ENCODE data around the gene HSD11B2. TPM values are rescaled to one million over a fixed set of nuclear protein-coding genes. Genes with fewer than 3 reads are reported as not detected.

The HSD11B2 gene
- total and polyA plus RNA-seq, 10 of the 15 experiments (the other 5 are each of a cell fraction or from before 2014, with no cell fraction given): 0.09 to 0.34 (median 0.21) TPM; not detected in 2

DNA sequence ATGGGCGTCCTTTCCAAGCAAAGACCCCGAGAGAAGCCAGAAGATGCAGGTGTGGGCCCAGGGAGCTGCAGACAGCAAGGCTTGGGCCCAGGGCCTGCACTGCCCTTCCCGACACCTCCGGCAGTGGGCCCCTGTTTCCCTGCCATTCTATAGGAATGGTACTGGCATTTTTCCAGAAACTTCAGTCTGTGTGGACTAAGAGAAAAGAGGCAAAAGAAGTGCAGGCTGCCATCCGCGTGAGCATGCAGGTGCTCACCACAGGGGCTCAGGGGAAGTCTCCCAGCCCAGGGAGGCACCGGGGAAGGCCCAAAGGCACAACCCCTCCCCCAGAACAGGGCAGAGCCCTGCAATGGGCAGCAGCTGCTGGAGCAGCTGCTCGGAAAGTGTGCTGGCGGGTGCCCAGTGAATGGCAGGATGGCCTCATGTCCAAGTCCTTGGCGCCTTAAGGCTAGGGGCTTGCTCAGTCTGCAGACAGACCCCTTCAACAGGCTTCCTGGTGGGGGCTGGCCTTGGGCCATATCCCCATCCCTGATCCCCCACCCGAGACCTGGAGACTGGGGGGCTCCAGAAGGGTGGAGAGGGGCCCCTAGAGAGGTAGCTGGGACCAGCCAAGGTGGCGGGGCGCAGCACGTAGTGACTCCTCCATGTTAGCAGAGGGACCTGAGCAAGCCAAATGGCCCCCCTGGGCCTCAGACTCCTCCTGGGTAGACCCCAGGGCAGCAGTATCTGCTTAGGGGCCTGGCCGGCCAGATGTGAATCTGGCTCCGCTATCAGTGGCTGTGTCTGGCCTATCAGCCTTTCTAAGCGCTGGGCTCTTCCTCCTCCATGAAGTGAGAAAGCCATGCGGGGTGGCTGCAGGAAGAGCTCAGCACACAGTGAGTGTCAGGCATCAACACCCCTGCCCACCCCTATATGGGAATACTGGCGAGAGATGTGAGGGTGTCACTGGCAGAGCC lies 30.9 kb upstream of the HSD11B2 start (continued):
- TF ChIP-seq SPI1 (IDR thresholded peaks at IDR 0.05; ENCODE audit: borderline replicate concordance, insufficient read depth, low read depth, low read length): no peak
- no peak for TF ChIP-seq IRF4 (IDR thresholded peaks at IDR 0.05; ENCODE audit: low read depth, low read length)

DNA sequence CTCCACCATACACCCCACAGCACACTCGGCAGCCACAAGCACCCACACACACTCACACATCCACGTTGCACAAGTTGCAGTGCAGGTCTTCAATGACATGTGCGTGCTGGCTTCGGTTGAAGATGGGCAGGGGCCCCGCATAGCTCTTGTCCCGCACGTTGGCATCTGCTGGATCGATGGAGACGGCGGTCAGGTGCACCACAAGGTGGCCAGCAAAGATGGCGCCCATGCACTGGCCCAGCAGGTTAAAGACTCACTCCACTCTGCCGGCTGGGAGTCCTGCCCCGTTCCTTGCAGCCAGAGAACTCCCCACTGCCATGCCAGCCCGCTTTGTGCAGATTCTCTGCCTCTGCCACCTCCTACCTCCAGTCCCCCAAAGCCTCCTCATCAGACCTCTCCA lies 30.0 kb upstream of the HSD11B2 start:
- H4K20me1 ChIP-seq (ENCODE audit: control insufficient read depth, insufficient read depth): no peaks in the 10 kb centered on the region
- ATAC-seq: no peak
- no peak overlapping the region for H3K4me3 ChIP-seq
- H3K9me3 ChIP-seq (replicated peaks; ENCODE audit: control insufficient read depth, insufficient read depth, low read length): no peaks in the 10 kb centered on the region
- in situ Hi-C loops (cut with MboI) (loop anchor here (25.0 kb wide), 1 partner anchor 414 kb away; the partner anchor contains the start of gene CES4A), intact Hi-C loops (cut with micrococcal nuclease; ENCODE audit: unreplicated experiment) (no loop called here)
- ChIA-PET CTCF (interaction anchor here (0.5 to 0.8 kb wide), 3 partner anchors 19 to 61 kb away, joined by 3 to 4 read pairs (median 3); no protein-coding TSS in a partner anchor), RAD21 (ENCODE audit: unreplicated experiment) (interaction anchor here (2.2 kb wide), 1 partner anchor 141 kb away, joined by 19 read pairs; no protein-coding TSS in a partner anchor), SMC1A (ENCODE audit: uncharacterized antibody, unreplicated experiment) (interaction anchor here (1.9 kb wide), 1 partner anchor 140 kb away, joined by 5 read pairs; no protein-coding TSS in a partner anchor), POLR2A (no interaction called here)
- H3K4me1 ChIP-seq (ENCODE audit: control insufficient read depth, insufficient read depth, low read length): no peaks in the 10 kb centered on the region
- no peak overlapping the region for H3K27ac ChIP-seq (ENCODE audit: control insufficient read depth, insufficient read depth)
- H3K27me3 ChIP-seq (replicated peaks in 1 of 2; ENCODE audit: control insufficient read depth in 2 of 2, insufficient read depth in 2 of 2, low read length in 1 of 2): peaks cover 0 to 1% of the 10 kb centered on the region in 2 experiments; a peak in 2 of 4 replicates
- no peak overlapping the region for H3K4me2 ChIP-seq (ENCODE audit: control insufficient read depth, insufficient read depth)
- no peak overlapping the region for H2AFZ ChIP-seq (ENCODE audit: control insufficient read depth, low read depth, low read length)
- no peak for FAIRE-seq
- no peak for DNase-seq (ENCODE audit: low read depth, low spot score)
- BruUV-seq (replicated peaks): no TSS peak
- H3K9ac ChIP-seq (ENCODE audit: control insufficient read depth, insufficient read depth, low read length): no peak overlapping the region
- H3K36me3 ChIP-seq (ENCODE audit: control insufficient read depth in 2 of 2, insufficient read depth in 2 of 2, low read length in 1 of 2): no peaks in the 10 kb centered on the region
- 53% methylated on average over 14 of the region's 14 CpGs for WGBS (ENCODE audit: insufficient coverage, insufficient replicate concordance, low lambda C conversion rate, missing lambda C conversion rate)
- TF ChIP-seq, protein P1, sequence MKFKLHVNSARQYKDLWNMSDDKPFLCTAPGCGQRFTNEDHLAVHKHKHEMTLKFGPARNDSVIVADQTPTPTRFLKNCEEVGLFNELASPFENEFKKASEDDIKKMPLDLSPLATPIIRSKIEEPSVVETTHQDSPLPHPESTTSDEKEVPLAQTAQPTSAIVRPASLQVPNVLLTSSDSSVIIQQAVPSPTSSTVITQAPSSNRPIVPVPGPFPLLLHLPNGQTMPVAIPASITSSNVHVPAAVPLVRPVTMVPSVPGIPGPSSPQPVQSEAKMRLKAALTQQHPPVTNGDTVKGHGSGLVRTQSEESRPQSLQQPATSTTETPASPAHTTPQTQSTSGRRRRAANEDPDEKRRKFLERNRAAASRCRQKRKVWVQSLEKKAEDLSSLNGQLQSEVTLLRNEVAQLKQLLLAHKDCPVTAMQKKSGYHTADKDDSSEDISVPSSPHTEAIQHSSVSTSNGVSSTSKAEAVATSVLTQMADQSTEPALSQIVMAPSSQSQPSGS (IDR thresholded peaks at IDR 0.05; ENCODE audit: low read length): no peak
- TF ChIP-seq YY1 (IDR thresholded peaks at IDR 0.05; ENCODE audit: low read depth, low read length) (no peak), SMARCA5 (IDR thresholded peaks at IDR 0.05) (no peak), RUNX3 (IDR thresholded peaks at IDR 0.05; ENCODE audit: low read length) (no peak), RFX5 (IDR thresholded peaks at IDR 0.05; ENCODE audit: low read depth, low read length) (no peak), IKZF2 (IDR thresholded peaks at IDR 0.05) (no peak), ZNF384 (IDR thresholded peaks at IDR 0.05; ENCODE audit: borderline replicate concordance, low read depth, low read length) (no peak), SMAD5 (IDR thresholded peaks at IDR 0.05; ENCODE audit: low read depth) (no peak), LARP7 (IDR thresholded peaks at IDR 0.05) (no peak), YBX1 (IDR thresholded peaks at IDR 0.05) (no peak), BRCA1 (IDR thresholded peaks at IDR 0.05; ENCODE audit: low read depth, low read length) (no peak), IRF4 (IDR thresholded peaks at IDR 0.05; ENCODE audit: low read depth, low read length) (no peak)
- TF ChIP-seq, protein P2, sequence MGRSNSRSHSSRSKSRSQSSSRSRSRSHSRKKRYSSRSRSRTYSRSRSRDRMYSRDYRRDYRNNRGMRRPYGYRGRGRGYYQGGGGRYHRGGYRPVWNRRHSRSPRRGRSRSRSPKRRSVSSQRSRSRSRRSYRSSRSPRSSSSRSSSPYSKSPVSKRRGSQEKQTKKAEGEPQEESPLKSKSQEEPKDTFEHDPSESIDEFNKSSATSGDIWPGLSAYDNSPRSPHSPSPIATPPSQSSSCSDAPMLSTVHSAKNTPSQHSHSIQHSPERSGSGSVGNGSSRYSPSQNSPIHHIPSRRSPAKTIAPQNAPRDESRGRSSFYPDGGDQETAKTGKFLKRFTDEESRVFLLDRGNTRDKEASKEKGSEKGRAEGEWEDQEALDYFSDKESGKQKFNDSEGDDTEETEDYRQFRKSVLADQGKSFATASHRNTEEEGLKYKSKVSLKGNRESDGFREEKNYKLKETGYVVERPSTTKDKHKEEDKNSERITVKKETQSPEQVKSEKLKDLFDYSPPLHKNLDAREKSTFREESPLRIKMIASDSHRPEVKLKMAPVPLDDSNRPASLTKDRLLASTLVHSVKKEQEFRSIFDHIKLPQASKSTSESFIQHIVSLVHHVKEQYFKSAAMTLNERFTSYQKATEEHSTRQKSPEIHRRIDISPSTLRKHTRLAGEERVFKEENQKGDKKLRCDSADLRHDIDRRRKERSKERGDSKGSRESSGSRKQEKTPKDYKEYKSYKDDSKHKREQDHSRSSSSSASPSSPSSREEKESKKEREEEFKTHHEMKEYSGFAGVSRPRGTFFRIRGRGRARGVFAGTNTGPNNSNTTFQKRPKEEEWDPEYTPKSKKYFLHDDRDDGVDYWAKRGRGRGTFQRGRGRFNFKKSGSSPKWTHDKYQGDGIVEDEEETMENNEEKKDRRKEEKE (IDR thresholded peaks at IDR 0.05): no peak
- TF ChIP-seq, protein P3, sequence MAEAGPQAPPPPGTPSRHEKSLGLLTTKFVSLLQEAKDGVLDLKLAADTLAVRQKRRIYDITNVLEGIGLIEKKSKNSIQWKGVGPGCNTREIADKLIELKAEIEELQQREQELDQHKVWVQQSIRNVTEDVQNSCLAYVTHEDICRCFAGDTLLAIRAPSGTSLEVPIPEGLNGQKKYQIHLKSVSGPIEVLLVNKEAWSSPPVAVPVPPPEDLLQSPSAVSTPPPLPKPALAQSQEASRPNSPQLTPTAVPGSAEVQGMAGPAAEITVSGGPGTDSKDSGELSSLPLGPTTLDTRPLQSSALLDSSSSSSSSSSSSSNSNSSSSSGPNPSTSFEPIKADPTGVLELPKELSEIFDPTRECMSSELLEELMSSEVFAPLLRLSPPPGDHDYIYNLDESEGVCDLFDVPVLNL (IDR thresholded peaks at IDR 0.05; ENCODE audit: low read depth, low read length): no peak
- H3K79me2 ChIP-seq (ENCODE audit: control insufficient read depth, insufficient read depth, low read length): no peaks in the 10 kb centered on the region
